BE2C (cell line): ENCODE results near the gene STAB1.

Source experiments
- DNase-seq: peaks from one replicate; pipeline ENCODE4 v3.0.0-alpha.2; 2020
- H3K27me3 ChIP-seq: fragments of 250-450 bp; sonication (Bioruptor Pico); 2 replicates; pipeline ENCODE4 v1.5.1; 2020; ENCODE audit warnings: mild to moderate bottlenecking
- H3K36me3 ChIP-seq: fragments of 250-450 bp; sonication (Bioruptor Pico); 2 replicates; pipeline ENCODE4 v1.5.1; 2020; ENCODE audit warnings: mild to moderate bottlenecking
- H3K4me1 ChIP-seq: fragments of 250-450 bp; sonication (Bioruptor Pico); 2 replicates; pipeline ENCODE4 v1.5.1; 2020
- H3K4me3 ChIP-seq: 2 replicates; pipeline ENCODE4 v1.5.1; 2011; ENCODE audit warnings: low read depth, low read length
- H3K9me3 ChIP-seq: fragments of 250-450 bp; sonication (Bioruptor Pico); 2 replicates; pipeline ENCODE4 v1.5.1; 2020
- CTCF ChIP-seq: IDR thresholded peaks from 2 replicates; pipeline ENCODE4 v1.5.1; 2012; ENCODE audit warnings: mild to moderate bottlenecking, low read depth, low read length

The STAB1 gene

GRCh38 chr3:52479037-52479876 lies 15.9 kb upstream of the STAB1 start:
- TF ChIP-seq CTCF, result no peak
- Histone ChIP-seq H3K36me3 (peaks cover 32% of the 10 kb centered on the region), H3K4me1 (peaks cover 9% of the 10 kb centered on the region), H3K27me3 (no peaks in the 10 kb centered on the region), H3K9me3 (no peaks in the 10 kb centered on the region), H3K4me3 (no peak overlapping the region)
- no peak for DNase-seq

- Histone ChIP-seq H3K4me1 (peaks cover 9% of the 10 kb centered on the region), H3K9me3 (no peaks in the 10 kb centered on the region), H3K4me3 (no peak overlapping the region), H3K27me3 (no peaks in the 10 kb centered on the region), H3K36me3 (peaks cover 32% of the 10 kb centered on the region)
- no peak for DNase-seq
- no peak for TF ChIP-seq CTCF
Observed at GRCh38 chr3:52479877-52480575, 15.1 kb upstream of the STAB1 start.

- Histone ChIP-seq H3K9me3 (no peaks in the 10 kb centered on the region), H3K27me3 (no peaks in the 10 kb centered on the region), H3K4me1 (peaks cover 9% of the 10 kb centered on the region), H3K36me3 (peaks cover 32% of the 10 kb centered on the region), H3K4me3 (no peak overlapping the region)
- DNase-seq, result peak; percentile 70
- no peak for TF ChIP-seq CTCF
Observed at GRCh38 chr3:52480768-52481715, 14.1 kb upstream of the STAB1 start.

GRCh38 chr3:52481819-52482521 lies 13.2 kb upstream of the STAB1 start:
- peak; percentile 30 for DNase-seq
- TF ChIP-seq CTCF, result peak; percentile 31; the same call in 1 of the 2 replicates
- H3K9me3 ChIP-seq, result no peaks in the 10 kb centered on the region
- H3K27me3 ChIP-seq, result no peaks in the 10 kb centered on the region
- H3K4me3 ChIP-seq, result no peak overlapping the region
- peaks cover 25% of the 10 kb centered on the region for H3K36me3 ChIP-seq
- peaks cover 9% of the 10 kb centered on the region for H3K4me1 ChIP-seq

GRCh38 chr3:52483081-52483480 lies 12.1 kb upstream of the STAB1 start:
- Histone ChIP-seq H3K4me1 (peaks cover 9% of the 10 kb centered on the region), H3K9me3 (no peaks in the 10 kb centered on the region), H3K27me3 (no peaks in the 10 kb centered on the region), H3K36me3 (peaks cover 21% of the 10 kb centered on the region), H3K4me3 (no peak overlapping the region)
- DNase-seq, result no peak
- TF ChIP-seq CTCF, result no peak
